Activated CD4-positive, alpha-beta memory T cell treated with anti-CD3 and anti-CD28 coated beads for 36 hours (primary cell): ENCODE measurements around the gene URB1. TPM values are rescaled to one million over a fixed set of nuclear protein-coding genes. Genes with fewer than 3 reads are reported as not detected.

Experiments
- CTCF ChIA-PET: fragments of 350-600 bp; sonication (Branson Sonifier 250); formaldehyde crosslinking; loops from one replicate; lab custom pipeline; 2021; ENCODE audit warnings: antibody characterized with exemption, inconsistent platforms; lab: Charles Lee
- POLR2A ChIA-PET: fragments of 350-600 bp; sonication (Branson Sonifier 250); formaldehyde crosslinking; loops from one replicate; lab custom pipeline; 2021; ENCODE audit warnings: antibody characterized with exemption; lab: Charles Lee
- DNase-seq: peaks from one replicate; pipeline ENCODE4 v3.0.0-alpha.2; 2020
- H3K27ac Mint-ChIP-seq: one replicate; pipeline ENCODE4 v1.8.0; 2021; ENCODE audit warnings: mixed read lengths
- H3K27me3 Mint-ChIP-seq: one replicate; pipeline ENCODE4 v1.8.0; 2021; ENCODE audit warnings: mixed read lengths
- H3K36me3 Mint-ChIP-seq: one replicate; pipeline ENCODE4 v1.8.0; 2021; ENCODE audit warnings: mixed read lengths
- H3K4me1 Mint-ChIP-seq: one replicate; pipeline ENCODE4 v1.8.0; 2021; ENCODE audit warnings: low read depth, mixed read lengths
- H3K4me3 Mint-ChIP-seq: one replicate; pipeline ENCODE4 v1.8.0; 2021; ENCODE audit warnings: mild to moderate bottlenecking, mixed read lengths
- H3K9me3 Mint-ChIP-seq: one replicate; pipeline ENCODE4 v1.8.0; 2021; ENCODE audit warnings: mixed read lengths
- intact Hi-C: fragments of 100-400 bp; cut with micrococcal nuclease; formaldehyde crosslinking; loops from one replicate; pipeline ENCODE4 v1.15.1; 2023
- total RNA-seq, 2 experiments: library from RNA; stranded (reverse); gene quantifications; one replicate each; pipeline ENCODE4 v1.2.3, GENCODE V29; 2021

Gene URB1
- total RNA-seq, 2 experiments from 2014 or later: 21.5 to 23.4 TPM

DNA sequence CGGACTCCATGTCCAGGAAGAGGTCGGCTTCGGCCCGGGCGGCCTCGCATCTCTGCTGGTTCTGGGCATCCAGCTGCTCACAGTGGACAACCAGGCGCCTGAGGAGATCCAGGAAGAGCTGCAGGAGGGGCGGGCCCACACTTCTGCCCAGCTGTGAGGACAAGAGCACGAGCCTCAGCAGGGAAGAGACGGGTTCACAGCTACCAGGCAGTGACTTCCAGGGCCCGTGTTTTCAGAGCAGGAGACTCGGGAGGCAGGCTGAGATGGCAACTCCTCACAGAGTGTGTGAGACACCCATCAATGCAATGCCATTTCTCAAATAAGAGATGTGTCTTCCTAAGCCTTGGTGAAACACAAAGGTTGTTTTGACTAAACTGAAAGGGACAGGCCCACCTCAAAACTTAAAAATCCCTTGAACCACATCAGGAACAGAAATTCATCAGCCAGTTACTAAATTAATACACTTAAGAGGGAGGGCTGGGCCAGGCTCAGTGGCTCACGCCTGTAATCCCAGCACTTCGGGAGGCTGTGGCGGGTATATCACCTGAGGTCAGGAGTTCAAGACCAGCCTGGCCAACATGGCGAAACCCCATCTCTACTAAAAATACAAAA lies 43.4 kb downstream of the URB1 start:
- intact Hi-C loops: no loop called here
- H3K9me3 Mint-ChIP-seq: peaks cover 9% of the 10 kb centered on the region
- H3K27ac Mint-ChIP-seq: no peak overlapping the region
- no peaks in the 10 kb centered on the region for H3K27me3 Mint-ChIP-seq
- no peak overlapping the region for H3K4me3 Mint-ChIP-seq
- CTCF ChIA-PET: no interaction called here
- H3K36me3 Mint-ChIP-seq: peaks cover 76% of the 10 kb centered on the region
- H3K4me1 Mint-ChIP-seq: no peaks in the 10 kb centered on the region
- POLR2A ChIA-PET: no interaction called here
- DNase-seq: peak; percentile 15

- intact Hi-C loops: no loop called here
- CTCF ChIA-PET: no interaction called here
These were observed 44.0 kb downstream of the URB1 start for GRCh38 chr21:32348604-32349332.

DNA sequence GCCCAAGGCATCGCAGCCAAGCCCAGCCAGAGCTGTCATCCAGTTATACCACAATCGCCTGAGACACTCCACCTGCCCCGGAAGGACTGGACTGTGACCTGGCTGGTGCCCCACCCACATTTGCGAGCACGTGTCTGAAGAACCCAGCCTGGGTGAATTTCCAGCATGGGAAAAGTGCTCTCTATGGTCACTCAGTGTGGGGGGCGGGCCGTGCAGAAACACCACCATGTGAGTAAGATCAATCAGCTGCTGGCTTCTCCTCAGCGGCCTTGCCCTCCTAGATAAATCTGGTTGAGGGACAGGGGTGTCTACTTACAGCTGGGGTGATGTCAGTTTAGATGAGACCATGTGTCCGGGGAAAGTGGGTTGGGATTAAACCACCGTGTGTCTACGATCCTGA lies 44.8 kb downstream of the URB1 start:
- Mint-ChIP-seq H3K27ac (no peak overlapping the region), H3K27me3 (no peaks in the 10 kb centered on the region), H3K4me3 (no peak overlapping the region), H3K4me1 (no peaks in the 10 kb centered on the region), H3K9me3 (peaks cover 12% of the 10 kb centered on the region), H3K36me3 (peaks cover 78% of the 10 kb centered on the region)
- intact Hi-C loops: no loop called here
- CTCF ChIA-PET: no interaction called here
- DNase-seq: no peak
- POLR2A ChIA-PET: no interaction called here

More at GRCh38 chr21:32348604-32349332, 44.0 kb downstream of the URB1 start:
- no peak overlapping the region for H3K27ac Mint-ChIP-seq
- POLR2A ChIA-PET: no interaction called here
- H3K27me3 Mint-ChIP-seq: no peaks in the 10 kb centered on the region
- peaks cover 12% of the 10 kb centered on the region for H3K9me3 Mint-ChIP-seq
- peaks cover 76% of the 10 kb centered on the region for H3K36me3 Mint-ChIP-seq
- H3K4me3 Mint-ChIP-seq: no peak overlapping the region
- DNase-seq: no peak
- no peaks in the 10 kb centered on the region for H3K4me1 Mint-ChIP-seq

DNA sequence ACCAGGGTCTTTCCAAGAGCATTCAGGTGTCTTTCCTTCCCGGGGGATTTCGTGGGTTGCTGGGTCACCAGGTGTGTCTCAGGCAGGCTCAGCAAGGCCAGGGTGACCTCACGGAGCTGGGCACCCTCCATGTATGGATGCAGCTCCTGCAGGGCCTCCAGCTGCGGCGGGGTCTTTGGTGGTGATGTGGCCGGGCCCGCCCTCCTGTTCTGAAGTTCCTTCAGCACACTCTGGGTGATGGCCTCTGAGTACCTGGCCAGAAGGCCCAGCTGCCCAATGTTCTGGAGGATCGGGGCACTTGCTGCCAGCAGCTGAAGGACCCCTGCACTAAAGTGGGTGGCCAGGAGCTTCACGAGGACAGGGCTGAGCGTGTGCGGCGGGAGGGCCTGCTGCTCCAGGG lies 45.5 kb downstream of the URB1 start:
- H3K4me1 Mint-ChIP-seq: no peaks in the 10 kb centered on the region
- no peak for DNase-seq
- peaks cover 12% of the 10 kb centered on the region for H3K9me3 Mint-ChIP-seq
- H3K4me3 Mint-ChIP-seq: no peak overlapping the region
- peaks cover 81% of the 10 kb centered on the region for H3K36me3 Mint-ChIP-seq
- no peaks in the 10 kb centered on the region for H3K27me3 Mint-ChIP-seq
- ChIA-PET POLR2A (no interaction called here), CTCF (no interaction called here)
- no peak overlapping the region for H3K27ac Mint-ChIP-seq
- intact Hi-C loops: no loop called here

GRCh38 chr21:32346951-32347350 lies 45.9 kb downstream of the URB1 start:
- Mint-ChIP-seq H3K4me1 (no peaks in the 10 kb centered on the region), H3K4me3 (no peak overlapping the region), H3K9me3 (peaks cover 12% of the 10 kb centered on the region), H3K36me3 (peaks cover 78% of the 10 kb centered on the region), H3K27ac (no peak overlapping the region), H3K27me3 (no peaks in the 10 kb centered on the region)
- ChIA-PET POLR2A (no interaction called here), CTCF (no interaction called here)
- intact Hi-C loops: no loop called here
- no peak for DNase-seq

DNA sequence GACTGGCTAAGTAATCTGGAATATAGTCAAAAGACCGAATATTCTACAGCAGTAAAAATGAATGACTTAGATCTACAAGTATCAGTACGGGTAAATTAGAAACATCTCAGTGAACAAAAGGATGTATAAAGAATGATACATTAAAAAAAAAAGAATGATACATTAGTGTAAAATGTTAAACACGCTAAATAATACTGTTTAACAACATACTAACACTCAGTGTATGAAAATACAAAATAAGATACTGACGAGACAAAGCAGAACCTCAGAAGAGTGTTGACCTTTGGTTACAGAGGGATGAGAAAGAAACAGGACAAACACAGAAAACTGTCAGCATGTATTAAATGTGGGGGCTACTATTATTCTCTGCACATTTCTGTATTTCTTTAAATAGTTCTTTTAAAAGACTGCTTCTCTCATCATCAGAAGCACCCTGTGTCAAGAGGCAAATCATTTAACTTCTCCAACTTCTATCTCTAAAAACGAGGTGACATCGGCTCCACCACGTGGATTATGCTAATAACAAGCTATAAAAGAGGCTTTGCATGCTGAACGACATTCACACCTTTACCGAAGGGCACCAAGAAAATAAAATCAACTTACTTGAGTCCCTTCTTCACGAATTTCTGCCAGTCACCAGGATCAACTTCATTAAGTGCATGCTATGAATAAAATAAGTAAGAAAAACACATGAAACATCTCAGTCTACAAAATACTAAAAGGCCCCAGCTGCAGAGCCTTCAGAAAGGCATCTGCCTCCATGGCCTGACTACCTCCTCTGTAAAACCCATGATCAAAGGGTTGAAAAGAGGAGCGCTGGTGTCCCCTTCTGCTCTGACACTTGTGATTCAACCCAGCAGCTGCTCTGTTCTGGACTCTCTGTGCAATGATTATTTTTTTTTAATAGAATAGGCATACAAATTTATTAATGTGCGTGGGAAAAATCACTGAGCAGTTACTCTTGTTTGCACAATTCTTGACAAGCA lies 51.7 kb downstream of the URB1 start:
- ChIA-PET POLR2A (no interaction called here), CTCF (no interaction called here)
- Mint-ChIP-seq H3K4me3 (no peak overlapping the region), H3K9me3 (peaks cover 12% of the 10 kb centered on the region), H3K27ac (no peak overlapping the region), H3K4me1 (no peaks in the 10 kb centered on the region), H3K36me3 (peaks cover 67% of the 10 kb centered on the region), H3K27me3 (no peaks in the 10 kb centered on the region)
- intact Hi-C loops: no loop called here
- no peak for DNase-seq

DNA sequence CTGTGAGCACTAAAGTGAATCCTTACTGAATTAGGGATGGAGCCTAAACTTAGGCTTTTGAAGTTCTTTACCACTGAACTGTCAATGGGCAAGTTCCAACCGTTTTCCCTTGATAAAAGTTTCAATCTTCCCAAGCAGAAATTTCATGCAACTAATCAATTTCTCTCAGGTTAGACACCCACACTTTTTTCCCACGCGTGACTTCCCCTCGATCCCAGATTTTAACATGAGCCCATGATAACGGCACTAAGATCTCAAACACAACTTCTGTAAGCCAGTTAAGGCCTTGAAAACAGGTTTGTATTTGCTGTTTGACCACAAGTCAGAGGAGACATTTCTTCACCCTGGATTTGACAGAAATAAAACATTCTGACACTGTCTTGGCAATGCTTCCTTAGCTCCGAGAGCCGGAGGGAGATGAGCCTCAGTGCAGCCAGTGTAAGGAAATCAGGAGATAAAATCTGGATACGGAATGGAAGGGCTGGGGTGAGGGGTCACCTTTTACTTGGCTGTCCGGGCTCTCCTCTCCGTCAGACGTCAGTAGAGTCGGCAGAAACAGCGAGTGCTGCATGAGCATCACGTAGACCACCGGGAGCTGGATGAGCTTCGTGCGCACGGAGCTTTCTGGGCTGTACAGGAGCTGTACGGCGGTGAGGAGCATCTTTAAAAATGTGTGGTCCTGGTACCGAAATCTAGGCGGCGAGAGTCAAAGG lies 54.4 kb downstream of the URB1 start:
- DNase-seq: no peak
- H3K4me1 Mint-ChIP-seq: no peaks in the 10 kb centered on the region
- ChIA-PET POLR2A (no interaction called here), CTCF (no interaction called here)
- H3K4me3 Mint-ChIP-seq: no peak overlapping the region
- no peaks in the 10 kb centered on the region for H3K27me3 Mint-ChIP-seq
- peaks cover 65% of the 10 kb centered on the region for H3K36me3 Mint-ChIP-seq
- no peaks in the 10 kb centered on the region for H3K9me3 Mint-ChIP-seq
- intact Hi-C loops: no loop called here
- no peak overlapping the region for H3K27ac Mint-ChIP-seq

- intact Hi-C loops: no loop called here
- no peaks in the 10 kb centered on the region for H3K4me1 Mint-ChIP-seq
- no peaks in the 10 kb centered on the region for H3K27me3 Mint-ChIP-seq
- ChIA-PET CTCF (no interaction called here), POLR2A (no interaction called here)
- H3K27ac Mint-ChIP-seq: no peak overlapping the region
- H3K36me3 Mint-ChIP-seq: peaks cover 69% of the 10 kb centered on the region
- no peak overlapping the region for H3K4me3 Mint-ChIP-seq
- DNase-seq: no peak
- H3K9me3 Mint-ChIP-seq: no peaks in the 10 kb centered on the region
These were observed 55.6 kb downstream of the URB1 start for GRCh38 chr21:32337206-32337605.

DNA sequence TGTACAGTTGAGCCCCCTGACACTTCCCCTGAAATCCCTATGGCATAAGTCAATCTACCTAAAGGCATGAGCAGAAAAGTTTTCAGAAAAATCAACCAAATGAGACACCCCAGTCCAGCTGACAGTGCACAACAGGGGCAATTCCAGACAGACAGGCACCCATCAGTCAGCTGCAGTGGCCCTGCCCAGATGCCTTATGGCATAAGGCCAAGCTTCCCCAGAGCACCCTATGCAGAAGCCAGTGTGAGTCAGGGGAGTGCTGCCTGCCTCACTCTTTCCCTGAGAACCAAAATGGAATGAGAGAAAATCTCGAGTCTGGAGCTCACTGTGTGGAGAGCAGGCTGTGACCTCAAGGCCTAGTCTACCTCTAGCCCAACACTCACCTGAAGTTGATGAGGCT lies 56.1 kb downstream of the URB1 start:
- POLR2A ChIA-PET: no interaction called here
- DNase-seq: no peak
- intact Hi-C loops: no loop called here
- CTCF ChIA-PET: no interaction called here
- Mint-ChIP-seq H3K36me3 (peaks cover 73% of the 10 kb centered on the region), H3K9me3 (no peaks in the 10 kb centered on the region), H3K27me3 (no peaks in the 10 kb centered on the region), H3K27ac (no peak overlapping the region), H3K4me1 (no peaks in the 10 kb centered on the region), H3K4me3 (no peak overlapping the region)

- no peak for DNase-seq
- intact Hi-C loops: no loop called here
- Mint-ChIP-seq H3K27me3 (no peaks in the 10 kb centered on the region), H3K9me3 (no peaks in the 10 kb centered on the region), H3K4me3 (no peak overlapping the region), H3K4me1 (no peaks in the 10 kb centered on the region), H3K36me3 (peaks cover 74% of the 10 kb centered on the region), H3K27ac (no peak overlapping the region)
- ChIA-PET CTCF (interaction anchor here (0.6 to 0.8 kb wide), 2 partner anchors 9 to 36 kb away, joined by 3 read pairs; no protein-coding TSS in a partner anchor), POLR2A (no interaction called here)
These were observed 56.9 kb downstream of the URB1 start for GRCh38 chr21:32335601-32336575.

GRCh38 chr21:32334980-32335531 lies 57.8 kb downstream of the URB1 start:
- Mint-ChIP-seq H3K4me3 (no peak overlapping the region), H3K27ac (no peak overlapping the region), H3K4me1 (no peaks in the 10 kb centered on the region), H3K9me3 (no peaks in the 10 kb centered on the region), H3K36me3 (peaks cover 78% of the 10 kb centered on the region), H3K27me3 (no peaks in the 10 kb centered on the region)
- intact Hi-C loops: no loop called here
- ChIA-PET CTCF (interaction anchor here (0.6 to 0.8 kb wide), 2 partner anchors 10 to 37 kb away, joined by 3 read pairs; no protein-coding TSS in a partner anchor), POLR2A (no interaction called here)
- no peak for DNase-seq
